ENCODE data around the gene CLNK.

- TF ChIP-seq YY1 (IDR thresholded peaks at IDR 0.05; ENCODE audit: insufficient read depth, insufficient read length) (no peak), ZNF274 (IDR thresholded peaks at IDR 0.05; ENCODE audit: low read depth, low read length) (no peak), SUZ12 (IDR thresholded peaks at IDR 0.05; ENCODE audit: extremely low read depth, insufficient read depth, insufficient read length) (no peak)
These were observed 225.3 kb downstream of the CLNK start for GRCh38 chr4:10459305-10459704.
